Loucy (cell line): ENCODE measurements around the gene DAW1.

ENCODE experiments used
- H2AFZ ChIP-seq: fragments of 200-600 bp; sonication (generic); 2 replicates; pipeline ENCODE4 v1.6.0; 2016; ENCODE audit warnings: antibody characterized with exemption, mild to moderate bottlenecking, low read length, moderate library complexity
- H3F3A ChIP-seq: fragments of 200-600 bp; 2 replicates; pipeline ENCODE4 v1.6.0; 2016; ENCODE audit warnings: antibody characterized with exemption, low read depth, mild to moderate bottlenecking
- H3K27me3 ChIP-seq: fragments of 200-600 bp; sonication (generic); 2 replicates; pipeline ENCODE4 v1.6.1; 2014; ENCODE audit warnings: low read length, mild to moderate bottlenecking; ENCODE audit not compliant: insufficient read depth, poor library complexity, severe bottlenecking
- H3K36me3 ChIP-seq: fragments of 200-600 bp; sonication (generic); 2 replicates; pipeline ENCODE4 v1.6.1; 2016; ENCODE audit warnings: low read length; ENCODE audit not compliant: insufficient read depth
- H3K4me1 ChIP-seq: fragments of 200-600 bp; sonication (generic); 2 replicates; pipeline ENCODE4 v1.5.1; 2014; ENCODE audit warnings: low read length, mild to moderate bottlenecking; ENCODE audit not compliant: insufficient read depth, poor library complexity, severe bottlenecking
- H3K4me2 ChIP-seq: fragments of 200-600 bp; sonication (generic); 2 replicates; pipeline ENCODE4 v1.6.0; 2014; ENCODE audit warnings: antibody characterized with exemption, low read length, low read depth, mild to moderate bottlenecking; ENCODE audit not compliant: poor library complexity, severe bottlenecking
- H3K4me3 ChIP-seq: fragments of 200-600 bp; sonication (generic); 2 replicates; pipeline ENCODE4 v1.5.1; 2014; ENCODE audit warnings: low read length, mild to moderate bottlenecking, mixed read lengths; ENCODE audit not compliant: poor library complexity, severe bottlenecking
- H3K79me2 ChIP-seq: fragments of 200-600 bp; sonication (generic); 2 replicates; pipeline ENCODE4 v1.6.1; 2014; ENCODE audit warnings: low read length; ENCODE audit not compliant: insufficient read depth
- H3K9ac ChIP-seq: fragments of 200-600 bp; sonication (generic); 2 replicates; pipeline ENCODE4 v1.6.0; 2014; ENCODE audit warnings: mild to moderate bottlenecking, low read depth, low read length, moderate library complexity; ENCODE audit not compliant: poor library complexity, severe bottlenecking
- H3K9me2 ChIP-seq: fragments of 200-600 bp; sonication (generic); replicated peaks from 2 replicates; pipeline ENCODE4 v1.6.1; 2016; ENCODE audit warnings: low read depth, low read length, mixed read lengths
- H3K9me3 ChIP-seq: fragments of 200-600 bp; sonication (generic); 2 replicates; pipeline ENCODE4 v1.6.1; 2014; ENCODE audit warnings: mild to moderate bottlenecking, antibody characterized with exemption, low read length, low read depth; ENCODE audit not compliant: insufficient read depth
- H4K20me1 ChIP-seq: fragments of 200-600 bp; sonication (generic); 2 replicates; pipeline ENCODE4 v1.6.0; 2014; ENCODE audit warnings: antibody characterized with exemption, low read length, mild to moderate bottlenecking; ENCODE audit not compliant: insufficient read depth, poor library complexity, severe bottlenecking
- CTCF ChIP-seq: fragments of 200-600 bp; sonication (generic); conservative IDR thresholded peaks from 2 replicates; pipeline ENCODE4 v1.5.1; 2014; ENCODE audit warnings: mild to moderate bottlenecking, antibody characterized with exemption, low read length
- EZH2phosphoT487 ChIP-seq: fragments of 200-600 bp; IDR thresholded peaks from 2 replicates; pipeline ENCODE4 v1.6.1; 2018; ENCODE audit warnings: antibody characterized with exemption, mild to moderate bottlenecking, moderate library complexity, borderline replicate concordance

DAW1 gene

GRCh38 chr2:227906991-227907390, 35.6 kb downstream of the DAW1 start:
- Histone ChIP-seq H3K4me1 (no peaks in the 10 kb centered on the region), H3K27me3 (no peaks in the 10 kb centered on the region), H3K9me3 (no peaks in the 10 kb centered on the region), H4K20me1 (no peaks in the 10 kb centered on the region), H3K9me2 (no peaks in the 10 kb centered on the region), H3F3A (no peaks in the 10 kb centered on the region), H3K9ac (no peak overlapping the region), H3K36me3 (no peaks in the 10 kb centered on the region), H3K79me2 (no peaks in the 10 kb centered on the region), H3K4me3 (no peak overlapping the region), H2AFZ (no peak overlapping the region), H3K4me2 (no peak overlapping the region)
- no peak for TF ChIP-seq EZH2phosphoT487
- TF ChIP-seq CTCF, result no peak

GRCh38 chr2:227908266-227909054, 37.0 kb downstream of the DAW1 start:
- Histone ChIP-seq H3K79me2 (no peaks in the 10 kb centered on the region), H2AFZ (no peak overlapping the region), H3K4me2 (no peak overlapping the region), H3K4me3 (no peak overlapping the region), H3F3A (no peaks in the 10 kb centered on the region), H3K4me1 (no peaks in the 10 kb centered on the region), H3K9ac (no peak overlapping the region), H3K9me3 (no peaks in the 10 kb centered on the region), H3K9me2 (no peaks in the 10 kb centered on the region), H3K27me3 (no peaks in the 10 kb centered on the region), H3K36me3 (no peaks in the 10 kb centered on the region), H4K20me1 (no peaks in the 10 kb centered on the region)
- TF ChIP-seq CTCF (no peak), EZH2phosphoT487 (no peak)

GRCh38 chr2:227914362-227914761, 42.9 kb downstream of the DAW1 start:
- Histone ChIP-seq H4K20me1 (no peaks in the 10 kb centered on the region), H3K79me2 (no peaks in the 10 kb centered on the region), H3K9ac (no peak overlapping the region), H3K9me2 (no peaks in the 10 kb centered on the region), H3K27me3 (no peaks in the 10 kb centered on the region), H2AFZ (no peak overlapping the region), H3K4me3 (no peak overlapping the region), H3K4me1 (no peaks in the 10 kb centered on the region), H3K4me2 (no peak overlapping the region), H3K9me3 (no peaks in the 10 kb centered on the region), H3K36me3 (no peaks in the 10 kb centered on the region), H3F3A (no peaks in the 10 kb centered on the region)
- TF ChIP-seq EZH2phosphoT487 (no peak), CTCF (no peak)
